GM23338 (cell line): ENCODE measurements around the gene CDH8. TPM values are rescaled to one million over a fixed set of nuclear protein-coding genes. Genes with fewer than 3 reads are reported as not detected.
"Not testable (repeated sequence)": the region's sequence is repeated elsewhere in the genome, so short reads cannot be mapped to it uniquely, and the experiment has no call there.

Experiments
- ATAC-seq: fragments of 200-7000 bp; cut with Tn5 transposase; 3 replicates; pipeline ENCODE4 v1.9.1; 2020
- DNase-seq: peaks from one replicate; pipeline ENCODE4 v3.0.0-alpha.2; 2015; ENCODE audit warnings: low spot score
- H2AFZ ChIP-seq: fragments of 200-600 bp; sonication (generic); 2 replicates; pipeline ENCODE4 v1.8.0; 2016; ENCODE audit warnings: antibody characterized with exemption, mild to moderate bottlenecking, moderate library complexity
- H3F3A ChIP-seq: fragments of 200-600 bp; sonication (generic); replicated peaks from 2 replicates; pipeline ENCODE4 v1.8.0; 2017; ENCODE audit warnings: antibody characterized with exemption, mixed run types, low read depth
- H3K27ac ChIP-seq: fragments of 200-600 bp; sonication (generic); 2 replicates; pipeline ENCODE4 v1.6.1; 2016; ENCODE audit warnings: low read depth
- H3K27me3 ChIP-seq: fragments of 200-600 bp; sonication (generic); 2 replicates; pipeline ENCODE4 v1.8.0; 2016; ENCODE audit warnings: mild to moderate bottlenecking, mixed run types, moderate library complexity; ENCODE audit not compliant: insufficient read depth
- H3K36me3 ChIP-seq: fragments of 200-600 bp; sonication (generic); 2 replicates; pipeline ENCODE4 v1.8.0; 2016; ENCODE audit warnings: mild to moderate bottlenecking; ENCODE audit not compliant: insufficient read depth
- H3K4me1 ChIP-seq: fragments of 200-600 bp; sonication (generic); 2 replicates; pipeline ENCODE4 v1.8.0; 2016; ENCODE audit warnings: mild to moderate bottlenecking, moderate library complexity; ENCODE audit not compliant: insufficient read depth
- H3K4me2 ChIP-seq: fragments of 200-600 bp; sonication (generic); 2 replicates; pipeline ENCODE4 v1.7.1; 2017; ENCODE audit warnings: mixed run types
- H3K4me3 ChIP-seq: fragments of 200-600 bp; sonication (generic); 2 replicates; pipeline ENCODE4 v1.6.1; 2016; ENCODE audit warnings: mixed run types
- H3K79me2 ChIP-seq: fragments of 200-600 bp; sonication (generic); replicated peaks from 2 replicates; pipeline ENCODE4 v1.8.0; 2017; ENCODE audit warnings: mild to moderate bottlenecking; ENCODE audit not compliant: insufficient read depth
- H3K9me2 ChIP-seq: fragments of 200-600 bp; sonication (generic); 2 replicates; pipeline ENCODE4 v1.8.0; 2017; ENCODE audit not compliant: insufficient read depth
- H4K20me1 ChIP-seq: fragments of 200-600 bp; sonication (generic); replicated peaks from 2 replicates; pipeline ENCODE4 v1.8.0; 2017; ENCODE audit warnings: mild to moderate bottlenecking; ENCODE audit not compliant: insufficient read depth
- H3K27ac Mint-ChIP-seq: 2 replicates; pipeline ENCODE4 v1.8.0; 2020; ENCODE audit warnings: inconsistent platforms, mild to moderate bottlenecking, moderate library complexity, mixed read lengths
- H3K27me3 Mint-ChIP-seq: 3 replicates; pipeline ENCODE4 v1.8.0; 2022; ENCODE audit warnings: low read depth, mild to moderate bottlenecking, moderate library complexity, mixed read lengths, inconsistent platforms; ENCODE audit not compliant: insufficient read depth, poor library complexity
- H3K36me3 Mint-ChIP-seq: 3 replicates; pipeline ENCODE4 v1.8.0; 2021; ENCODE audit warnings: low read depth, mild to moderate bottlenecking, inconsistent platforms, moderate library complexity, mixed read lengths
- H3K4me1 Mint-ChIP-seq: 3 replicates; pipeline ENCODE4 v1.8.0; 2020; ENCODE audit warnings: mild to moderate bottlenecking, inconsistent platforms, mixed read lengths
- H3K4me3 Mint-ChIP-seq: 3 replicates; pipeline ENCODE4 v1.8.0; 2021; ENCODE audit warnings: moderate library complexity, mild to moderate bottlenecking, inconsistent platforms, mixed read lengths
- H3K9me3 Mint-ChIP-seq: 3 replicates; pipeline ENCODE4 v1.8.0; 2020; ENCODE audit warnings: moderate library complexity, mild to moderate bottlenecking, inconsistent platforms, mixed read lengths
- EZH2 ChIP-seq: fragments of 200-600 bp; sonication (generic); IDR thresholded peaks from one replicate; pipeline ENCODE4 v1.8.0; 2017; ENCODE audit warnings: antibody characterized with exemption, mild to moderate bottlenecking, low read depth; ENCODE audit not compliant: unreplicated experiment
- EZH2phosphoT487 ChIP-seq: fragments of 200-600 bp; sonication (generic); IDR thresholded peaks from one replicate; pipeline ENCODE4 v1.8.1; 2018; ENCODE audit warnings: antibody characterized with exemption; ENCODE audit not compliant: unreplicated experiment
- JUNB ChIP-seq: IDR thresholded peaks from one replicate; pipeline ENCODE4 v1.6.1; 2016; ENCODE audit warnings: antibody characterized with exemption; ENCODE audit not compliant: unreplicated experiment
- REST ChIP-seq: IDR thresholded peaks from one replicate; pipeline ENCODE4 v1.6.1; 2018; ENCODE audit warnings: antibody characterized with exemption; ENCODE audit not compliant: unreplicated experiment
- STAT1 ChIP-seq: IDR thresholded peaks from one replicate; pipeline ENCODE4 v1.6.1; 2016; ENCODE audit warnings: antibody characterized with exemption; ENCODE audit not compliant: unreplicated experiment
- ZNF331 ChIP-seq: fragments of 250-450 bp; sonication (Bioruptor Pico); IDR thresholded peaks from 2 replicates; pipeline ENCODE4 v1.5.0; 2020; ENCODE audit warnings: low read depth, mild to moderate bottlenecking, moderate library complexity
- polyA plus RNA-seq: library from polyadenylated mRNA; unstranded; fragments of >200 nt; fragmentation: Nextera tagmentation; extraction: Ambion mirVana; gene quantifications from 2 replicates; pipeline ENCODE4 v1.2.1, GENCODE V29; 2016
- total RNA-seq: library from RNA; depleted of rRNA; stranded (reverse); fragments of >200 nt; shearing (Covaris generic); gene quantifications from 2 replicates; pipeline ENCODE4 v1.2.3, GENCODE V29; 2014
- TF ChIP-seq, protein P1 (sequence below), 2 experiments: fragments of 200-600 bp in 1 of 2; sonication (generic) in 1 of 2; conservative IDR thresholded peaks; 2 replicates each; pipeline versions ENCODE4 v1.5.1 to v1.6.1; 2016 to 2017; ENCODE audit warnings: antibody characterized with exemption in 2 of 2, low read depth in 2 of 2, mild to moderate bottlenecking in 2 of 2, moderate library complexity in 1 of 2
- TF ChIP-seq, protein P2 (sequence below): fragments of 250-450 bp; sonication (Bioruptor Pico); IDR thresholded peaks from 2 replicates; pipeline ENCODE4 v1.5.0; 2020; ENCODE audit warnings: mild to moderate bottlenecking, moderate library complexity

Gene CDH8
- total and polyA plus RNA-seq, 2 experiments from 2014 or later: 10.2 to 11.7 TPM

- peaks cover 12% of the 10 kb centered on the region; the same call in 1 of the 2 replicates for H3K9me2 ChIP-seq
- H3K4me3 Mint-ChIP-seq, H3K36me3 Mint-ChIP-seq, H3K9me3 Mint-ChIP-seq, H3K27ac ChIP-seq, H3K27me3 ChIP-seq, H3F3A ChIP-seq, H3K4me2 ChIP-seq, ATAC-seq, H2AFZ ChIP-seq, H4K20me1 ChIP-seq, H3K4me3 ChIP-seq, H3K27ac Mint-ChIP-seq, H3K4me1 ChIP-seq, H3K79me2 ChIP-seq, H3K27me3 Mint-ChIP-seq, DNase-seq, H3K36me3 ChIP-seq, H3K4me1 Mint-ChIP-seq: not testable (repeated sequence)
Measured at GRCh38 chr16:61801217-61801616, 235.0 kb downstream of the CDH8 start.

- peaks cover 12% of the 10 kb centered on the region; the same call in 1 of the 2 replicates for H3K9me2 ChIP-seq
Measured at GRCh38 chr16:61798741-61799140, 237.5 kb downstream of the CDH8 start.

More at GRCh38 chr16:61798741-61799140, 237.5 kb downstream of the CDH8 start:
- no peaks in the 10 kb centered on the region for H3K27me3 ChIP-seq
- H3K4me2 ChIP-seq: no peak overlapping the region
- H3K36me3 ChIP-seq: no peaks in the 10 kb centered on the region
- H3K79me2 ChIP-seq: no peaks in the 10 kb centered on the region
- DNase-seq (no peak), ATAC-seq (no peak)
- TF ChIP-seq EZH2phosphoT487 (no peak), JUNB (no peak), EZH2 (no peak), ZNF331 (CRISPR knock-in tag) (no peak), STAT1 (no peak), REST (no peak)
- TF ChIP-seq, protein P1, sequence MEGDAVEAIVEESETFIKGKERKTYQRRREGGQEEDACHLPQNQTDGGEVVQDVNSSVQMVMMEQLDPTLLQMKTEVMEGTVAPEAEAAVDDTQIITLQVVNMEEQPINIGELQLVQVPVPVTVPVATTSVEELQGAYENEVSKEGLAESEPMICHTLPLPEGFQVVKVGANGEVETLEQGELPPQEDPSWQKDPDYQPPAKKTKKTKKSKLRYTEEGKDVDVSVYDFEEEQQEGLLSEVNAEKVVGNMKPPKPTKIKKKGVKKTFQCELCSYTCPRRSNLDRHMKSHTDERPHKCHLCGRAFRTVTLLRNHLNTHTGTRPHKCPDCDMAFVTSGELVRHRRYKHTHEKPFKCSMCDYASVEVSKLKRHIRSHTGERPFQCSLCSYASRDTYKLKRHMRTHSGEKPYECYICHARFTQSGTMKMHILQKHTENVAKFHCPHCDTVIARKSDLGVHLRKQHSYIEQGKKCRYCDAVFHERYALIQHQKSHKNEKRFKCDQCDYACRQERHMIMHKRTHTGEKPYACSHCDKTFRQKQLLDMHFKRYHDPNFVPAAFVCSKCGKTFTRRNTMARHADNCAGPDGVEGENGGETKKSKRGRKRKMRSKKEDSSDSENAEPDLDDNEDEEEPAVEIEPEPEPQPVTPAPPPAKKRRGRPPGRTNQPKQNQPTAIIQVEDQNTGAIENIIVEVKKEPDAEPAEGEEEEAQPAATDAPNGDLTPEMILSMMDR (conservative IDR thresholded peaks at IDR 0.05; ENCODE audit: low read depth in 2 of 2): no peak
- TF ChIP-seq, protein P2, sequence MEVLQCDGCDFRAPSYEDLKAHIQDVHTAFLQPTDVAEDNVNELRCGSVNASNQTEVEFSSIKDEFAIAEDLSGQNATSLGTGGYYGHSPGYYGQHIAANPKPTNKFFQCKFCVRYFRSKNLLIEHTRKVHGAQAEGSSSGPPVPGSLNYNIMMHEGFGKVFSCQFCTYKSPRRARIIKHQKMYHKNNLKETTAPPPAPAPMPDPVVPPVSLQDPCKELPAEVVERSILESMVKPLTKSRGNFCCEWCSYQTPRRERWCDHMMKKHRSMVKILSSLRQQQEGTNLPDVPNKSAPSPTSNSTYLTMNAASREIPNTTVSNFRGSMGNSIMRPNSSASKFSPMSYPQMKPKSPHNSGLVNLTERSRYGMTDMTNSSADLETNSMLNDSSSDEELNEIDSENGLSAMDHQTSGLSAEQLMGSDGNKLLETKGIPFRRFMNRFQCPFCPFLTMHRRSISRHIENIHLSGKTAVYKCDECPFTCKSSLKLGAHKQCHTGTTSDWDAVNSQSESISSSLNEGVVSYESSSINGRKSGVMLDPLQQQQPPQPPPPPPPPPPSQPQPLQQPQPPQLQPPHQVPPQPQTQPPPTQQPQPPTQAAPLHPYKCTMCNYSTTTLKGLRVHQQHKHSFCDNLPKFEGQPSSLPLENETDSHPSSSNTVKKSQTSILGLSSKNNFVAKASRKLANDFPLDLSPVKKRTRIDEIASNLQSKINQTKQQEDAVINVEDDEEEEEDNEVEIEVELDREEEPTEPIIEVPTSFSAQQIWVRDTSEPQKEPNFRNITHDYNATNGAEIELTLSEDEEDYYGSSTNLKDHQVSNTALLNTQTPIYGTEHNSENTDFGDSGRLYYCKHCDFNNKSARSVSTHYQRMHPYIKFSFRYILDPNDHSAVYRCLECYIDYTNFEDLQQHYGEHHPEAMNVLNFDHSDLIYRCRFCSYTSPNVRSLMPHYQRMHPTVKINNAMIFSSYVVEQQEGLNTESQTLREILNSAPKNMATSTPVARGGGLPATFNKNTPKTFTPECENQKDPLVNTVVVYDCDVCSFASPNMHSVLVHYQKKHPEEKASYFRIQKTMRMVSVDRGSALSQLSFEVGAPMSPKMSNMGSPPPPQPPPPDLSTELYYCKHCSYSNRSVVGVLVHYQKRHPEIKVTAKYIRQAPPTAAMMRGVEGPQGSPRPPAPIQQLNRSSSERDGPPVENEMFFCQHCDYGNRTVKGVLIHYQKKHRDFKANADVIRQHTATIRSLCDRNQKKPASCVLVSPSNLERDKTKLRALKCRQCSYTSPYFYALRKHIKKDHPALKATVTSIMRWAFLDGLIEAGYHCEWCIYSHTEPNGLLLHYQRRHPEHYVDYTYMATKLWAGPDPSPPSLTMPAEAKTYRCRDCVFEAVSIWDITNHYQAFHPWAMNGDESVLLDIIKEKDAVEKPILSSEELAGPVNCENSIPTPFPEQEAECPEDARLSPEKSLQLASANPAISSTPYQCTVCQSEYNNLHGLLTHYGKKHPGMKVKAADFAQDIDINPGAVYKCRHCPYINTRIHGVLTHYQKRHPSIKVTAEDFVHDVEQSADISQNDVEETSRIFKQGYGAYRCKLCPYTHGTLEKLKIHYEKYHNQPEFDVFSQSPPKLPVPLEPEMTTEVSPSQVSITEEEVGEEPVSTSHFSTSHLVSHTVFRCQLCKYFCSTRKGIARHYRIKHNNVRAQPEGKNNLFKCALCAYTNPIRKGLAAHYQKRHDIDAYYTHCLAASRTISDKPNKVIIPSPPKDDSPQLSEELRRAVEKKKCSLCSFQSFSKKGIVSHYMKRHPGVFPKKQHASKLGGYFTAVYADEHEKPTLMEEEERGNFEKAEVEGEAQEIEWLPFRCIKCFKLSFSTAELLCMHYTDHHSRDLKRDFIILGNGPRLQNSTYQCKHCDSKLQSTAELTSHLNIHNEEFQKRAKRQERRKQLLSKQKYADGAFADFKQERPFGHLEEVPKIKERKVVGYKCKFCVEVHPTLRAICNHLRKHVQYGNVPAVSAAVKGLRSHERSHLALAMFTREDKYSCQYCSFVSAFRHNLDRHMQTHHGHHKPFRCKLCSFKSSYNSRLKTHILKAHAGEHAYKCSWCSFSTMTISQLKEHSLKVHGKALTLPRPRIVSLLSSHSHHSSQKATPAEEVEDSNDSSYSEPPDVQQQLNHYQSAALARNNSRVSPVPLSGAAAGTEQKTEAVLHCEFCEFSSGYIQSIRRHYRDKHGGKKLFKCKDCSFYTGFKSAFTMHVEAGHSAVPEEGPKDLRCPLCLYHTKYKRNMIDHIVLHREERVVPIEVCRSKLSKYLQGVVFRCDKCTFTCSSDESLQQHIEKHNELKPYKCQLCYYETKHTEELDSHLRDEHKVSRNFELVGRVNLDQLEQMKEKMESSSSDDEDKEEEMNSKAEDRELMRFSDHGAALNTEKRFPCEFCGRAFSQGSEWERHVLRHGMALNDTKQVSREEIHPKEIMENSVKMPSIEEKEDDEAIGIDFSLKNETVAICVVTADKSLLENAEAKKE: no peak
- no peak overlapping the region for H3K27ac ChIP-seq
- H3K4me1 ChIP-seq: peaks cover 5% of the 10 kb centered on the region; the same call in 1 of the 2 replicates
- Mint-ChIP-seq H3K27ac (no peak overlapping the region), H3K9me3 (no peaks in the 10 kb centered on the region; the same call in 2 of the 3 replicates), H3K4me3 (no peak overlapping the region), H3K27me3 (no peaks in the 10 kb centered on the region), H3K36me3 (no peaks in the 10 kb centered on the region; the same call in 2 of the 3 replicates), H3K4me1 (no peaks in the 10 kb centered on the region; the same call in 2 of the 3 replicates)
- H2AFZ ChIP-seq: no peak overlapping the region
- H3F3A ChIP-seq: no peaks in the 10 kb centered on the region
- no peak overlapping the region for H3K4me3 ChIP-seq
- no peaks in the 10 kb centered on the region for H4K20me1 ChIP-seq
